ENCODE measurements around the gene ABL2.
"Not testable (repeated sequence)": the region's sequence is repeated elsewhere in the genome, so short reads cannot be mapped to it uniquely, and the experiment has no call there.

ABL2 gene

DNA sequence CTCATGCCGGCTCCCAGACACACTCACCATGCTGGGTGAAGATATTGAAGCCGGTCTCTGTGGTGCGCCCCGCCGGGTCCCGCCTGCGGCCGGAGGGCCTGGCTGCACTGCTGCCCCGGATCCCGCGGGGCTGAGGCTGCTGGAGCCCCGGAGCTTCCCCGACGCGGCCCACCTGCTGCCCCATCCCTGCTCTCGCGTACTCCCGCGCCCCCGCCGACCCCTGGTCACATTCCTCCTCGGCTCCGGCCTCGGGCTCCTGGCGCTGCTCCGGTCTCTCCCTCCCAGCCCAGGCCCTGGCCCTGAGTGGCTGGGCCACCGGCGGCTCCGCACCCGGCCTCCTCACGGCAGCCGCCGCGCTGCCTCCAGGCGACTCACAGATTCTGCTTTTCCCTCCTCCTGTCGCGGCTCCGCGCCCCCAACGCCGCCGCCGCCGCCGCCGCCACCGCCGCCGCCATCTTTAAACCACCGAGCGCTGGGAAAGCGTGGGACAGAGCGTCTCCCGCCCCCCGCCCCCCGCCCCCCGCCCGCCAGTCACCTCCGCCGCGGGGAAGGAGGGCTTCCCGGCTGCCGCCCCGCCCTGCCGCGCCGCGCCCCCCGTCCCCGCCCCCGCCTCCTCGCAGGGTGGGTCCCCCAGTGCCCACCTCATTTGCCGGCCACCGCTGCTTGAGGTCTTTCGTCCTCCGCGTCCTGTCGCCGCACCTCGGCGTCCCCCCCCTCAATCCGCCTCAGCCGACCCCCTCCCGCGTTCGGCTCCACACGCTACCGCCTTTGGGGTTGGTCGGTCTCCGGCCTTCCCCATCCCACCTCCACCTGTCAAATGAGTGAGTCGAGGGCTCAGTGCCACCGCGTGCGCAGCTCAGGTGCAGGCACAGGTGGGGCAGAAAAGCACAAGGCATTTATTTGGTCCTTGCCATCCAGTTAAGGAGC lies at the start of gene ABL2:
Gene ABL2 (minus strand): TSS at position 464 of the 927 bp plus-strand sequence. CDS start 280 bp downstream, at position 184.
- H3K4me3 ChIP-seq (ENCODE audit: low read depth, low read length) = peak within 1 kb of the TSS; percentile 96
- TF ChIP-seq, protein P1, sequence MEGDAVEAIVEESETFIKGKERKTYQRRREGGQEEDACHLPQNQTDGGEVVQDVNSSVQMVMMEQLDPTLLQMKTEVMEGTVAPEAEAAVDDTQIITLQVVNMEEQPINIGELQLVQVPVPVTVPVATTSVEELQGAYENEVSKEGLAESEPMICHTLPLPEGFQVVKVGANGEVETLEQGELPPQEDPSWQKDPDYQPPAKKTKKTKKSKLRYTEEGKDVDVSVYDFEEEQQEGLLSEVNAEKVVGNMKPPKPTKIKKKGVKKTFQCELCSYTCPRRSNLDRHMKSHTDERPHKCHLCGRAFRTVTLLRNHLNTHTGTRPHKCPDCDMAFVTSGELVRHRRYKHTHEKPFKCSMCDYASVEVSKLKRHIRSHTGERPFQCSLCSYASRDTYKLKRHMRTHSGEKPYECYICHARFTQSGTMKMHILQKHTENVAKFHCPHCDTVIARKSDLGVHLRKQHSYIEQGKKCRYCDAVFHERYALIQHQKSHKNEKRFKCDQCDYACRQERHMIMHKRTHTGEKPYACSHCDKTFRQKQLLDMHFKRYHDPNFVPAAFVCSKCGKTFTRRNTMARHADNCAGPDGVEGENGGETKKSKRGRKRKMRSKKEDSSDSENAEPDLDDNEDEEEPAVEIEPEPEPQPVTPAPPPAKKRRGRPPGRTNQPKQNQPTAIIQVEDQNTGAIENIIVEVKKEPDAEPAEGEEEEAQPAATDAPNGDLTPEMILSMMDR (IDR thresholded peaks at IDR 0.05; ENCODE audit: borderline replicate concordance, insufficient read depth, low read depth, low read length) = no peak

DNA sequence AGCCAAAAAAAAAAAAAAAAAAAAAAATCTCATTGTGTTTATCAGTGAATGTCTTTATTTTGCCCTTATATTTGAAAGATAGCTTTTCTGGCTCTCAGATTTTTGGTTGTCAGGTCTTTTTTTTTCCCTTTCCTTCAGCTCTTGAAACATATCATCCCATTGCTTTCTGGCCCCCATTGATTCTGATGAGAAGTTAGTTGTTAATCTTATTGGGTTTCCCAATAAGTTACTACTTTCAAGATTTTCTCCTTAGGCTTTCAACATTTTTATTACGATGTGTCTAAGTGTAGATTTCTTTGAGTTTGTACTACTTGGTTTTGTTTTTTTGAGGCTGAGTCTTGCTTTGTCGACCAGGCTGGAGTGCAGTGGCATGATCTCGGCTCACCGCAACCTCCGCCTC lies 49.4 kb upstream of the ABL2 start:
- TF ChIP-seq, protein P1 (IDR thresholded peaks at IDR 0.05; ENCODE audit: borderline replicate concordance, insufficient read depth, low read depth, low read length) = no peak
- H3K4me3 ChIP-seq (ENCODE audit: low read depth, low read length) = no peak overlapping the region

DNA sequence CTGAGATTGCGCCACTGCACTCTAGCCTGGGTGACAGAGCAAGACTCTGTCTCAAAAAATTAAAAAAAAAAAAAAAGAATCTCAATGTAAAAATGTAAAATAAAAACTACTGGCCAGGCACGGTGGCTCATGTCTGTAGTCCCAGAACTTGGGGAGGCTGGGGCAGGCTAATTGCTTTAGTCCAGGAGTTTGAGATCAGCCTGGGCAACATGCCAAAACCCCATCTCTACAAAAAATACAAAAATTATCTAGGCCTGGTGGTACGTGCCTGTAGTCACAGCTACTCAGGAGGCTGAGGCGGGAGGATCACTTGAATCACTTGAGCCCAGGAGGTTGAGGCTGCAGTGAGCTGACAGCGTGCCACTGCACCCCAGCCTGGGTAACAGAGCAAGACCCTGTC lies 44.9 kb upstream of the ABL2 start:
- not testable (repeated sequence) for H3K4me3 ChIP-seq (ENCODE audit: low read depth, low read length)

DNA sequence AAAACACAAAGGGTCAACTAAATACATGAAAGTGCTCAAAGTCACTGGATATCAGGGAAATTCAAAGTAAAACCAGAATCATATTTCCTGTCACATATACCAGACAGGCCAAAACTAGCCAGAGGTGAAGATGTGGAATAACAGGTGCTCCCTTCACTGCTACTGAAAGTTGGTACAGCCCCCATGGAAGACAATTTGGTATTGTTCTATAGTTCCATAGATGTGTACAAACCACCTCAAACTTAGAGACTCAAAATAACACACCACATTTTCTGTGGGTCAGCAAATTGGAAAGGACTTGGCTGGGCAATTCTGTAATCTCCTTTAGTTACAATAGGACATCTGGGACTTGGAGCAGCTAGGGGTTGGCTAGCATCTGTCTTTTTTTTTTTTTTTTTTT lies 39.6 kb upstream of the ABL2 start:
- H3K4me3 ChIP-seq (ENCODE audit: low read depth, low read length) = no peak overlapping the region
- TF ChIP-seq, protein P1 (IDR thresholded peaks at IDR 0.05; ENCODE audit: borderline replicate concordance, insufficient read depth, low read depth, low read length) = no peak

DNA sequence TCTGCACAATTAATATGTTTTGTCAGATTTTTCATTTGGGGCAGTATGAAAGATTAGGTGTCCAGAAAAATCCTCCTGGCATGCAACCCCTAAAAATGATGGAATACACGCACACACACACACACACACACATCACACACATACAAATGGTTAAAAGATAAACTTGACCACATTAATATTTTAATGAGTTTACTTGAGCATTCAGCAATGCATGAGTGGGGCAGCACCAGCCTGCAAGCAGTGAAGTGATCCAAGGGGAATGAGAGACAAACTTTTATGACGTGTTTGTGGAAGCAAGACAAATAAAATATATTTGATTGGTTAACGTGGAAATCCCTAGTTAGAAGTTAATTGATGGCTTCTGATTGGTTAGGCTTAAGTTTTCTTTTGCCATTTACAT lies 35.0 kb upstream of the ABL2 start:
- TF ChIP-seq, protein P1 (IDR thresholded peaks at IDR 0.05; ENCODE audit: borderline replicate concordance, insufficient read depth, low read depth, low read length) = no peak

DNA sequence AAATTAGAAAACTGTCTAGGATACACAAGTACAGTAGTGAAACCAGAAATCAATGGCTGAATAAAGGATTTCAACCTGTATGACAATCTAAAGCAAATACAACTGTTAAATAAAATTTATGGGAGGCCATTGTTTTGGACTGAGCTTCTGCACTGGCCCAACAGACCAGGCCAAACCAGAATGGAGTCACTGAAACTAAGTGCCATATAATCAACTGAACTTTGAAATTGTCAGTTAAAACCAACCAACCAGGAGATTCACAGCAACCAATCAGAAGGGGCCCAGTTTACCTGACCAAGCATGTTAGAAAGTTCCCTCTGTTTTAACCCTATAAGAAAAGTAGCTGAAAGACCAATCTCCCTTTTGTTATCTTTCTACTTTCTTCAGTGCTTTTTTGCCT lies 33.6 kb upstream of the ABL2 start:
- TF ChIP-seq, protein P1 (IDR thresholded peaks at IDR 0.05; ENCODE audit: borderline replicate concordance, insufficient read depth, low read depth, low read length) = no peak
- H3K4me3 ChIP-seq (ENCODE audit: low read depth, low read length) = no peak overlapping the region

More for the DNA sequence above, 35.0 kb upstream of the ABL2 start:
- H3K4me3 ChIP-seq (ENCODE audit: low read depth, low read length) = no peak overlapping the region

DNA sequence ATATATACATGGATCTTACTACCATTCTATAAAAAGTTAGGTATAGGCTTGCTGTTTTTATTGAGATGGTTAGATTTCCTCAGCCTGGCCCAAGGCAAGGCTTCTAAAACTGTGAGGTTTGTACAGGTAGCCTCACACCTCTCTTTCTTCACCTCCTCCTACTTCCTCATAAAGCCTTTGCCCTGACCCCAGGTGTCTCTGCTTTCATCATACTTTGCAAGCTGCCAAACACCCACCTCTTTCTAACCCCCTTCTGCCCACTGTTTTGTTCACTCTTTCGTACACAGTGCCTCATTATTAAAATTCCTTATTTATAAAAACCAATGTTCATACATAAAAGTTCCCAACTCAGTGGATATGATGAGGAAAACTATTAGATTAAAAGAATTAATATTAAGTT lies 32.7 kb upstream of the ABL2 start:
- TF ChIP-seq, protein P1 (IDR thresholded peaks at IDR 0.05; ENCODE audit: borderline replicate concordance, insufficient read depth, low read depth, low read length) = no peak
- H3K4me3 ChIP-seq (ENCODE audit: low read depth, low read length) = no peak overlapping the region
